ENCODE data around the gene DNAJA3. TPM values are rescaled to one million over a fixed set of nuclear protein-coding genes. Genes with fewer than 3 reads are reported as not detected.

The DNAJA3 gene
- total RNA-seq, 1 experiment from 2014 or later = 64.1 TPM

DNA sequence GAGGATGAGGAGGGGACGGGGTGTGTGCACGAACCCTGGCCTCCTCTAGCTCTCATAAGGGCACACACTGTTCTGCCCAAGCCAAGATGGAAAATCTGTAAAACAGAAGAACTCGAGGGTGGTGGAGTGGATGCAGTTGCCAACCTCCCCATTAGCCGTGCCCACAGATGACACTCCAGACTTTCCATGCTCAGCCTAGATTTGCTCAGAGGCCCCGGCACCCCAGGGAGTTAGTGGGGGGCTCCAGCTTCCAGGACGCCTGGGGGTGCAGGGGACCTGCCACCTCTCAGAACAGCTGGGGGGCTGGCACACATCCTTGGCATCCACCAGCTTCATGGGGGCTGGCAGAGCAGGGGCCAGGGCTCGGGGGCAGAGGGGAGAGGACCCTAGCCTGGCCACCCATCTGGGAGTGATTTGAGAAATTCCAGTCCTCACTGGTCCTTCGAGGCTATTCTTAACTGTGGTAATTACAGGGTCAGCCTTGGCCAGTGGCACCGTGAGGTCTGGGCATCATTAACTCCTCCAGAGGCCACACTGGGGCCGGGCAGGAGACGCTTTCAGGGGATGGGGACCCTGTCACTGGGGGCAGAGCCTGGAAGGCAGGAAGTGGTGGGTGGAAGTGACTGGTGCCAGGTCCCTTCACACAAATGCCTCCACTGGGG is 39.7 kb upstream of the DNAJA3 start:
- H3K27ac Mint-ChIP-seq = peak overlapping the region; percentile 41; the same call in 1 of the 2 replicates
- no peak overlapping the region for H3K4me3 Mint-ChIP-seq
- DNase-seq (ENCODE audit: low spot score) (no peak), ATAC-seq (no peak)
- H3K4me1 Mint-ChIP-seq = peaks cover 22% of the 10 kb centered on the region
- H3K36me3 Mint-ChIP-seq = no peaks in the 10 kb centered on the region
- CTCF ChIA-PET = interaction anchor here (0.7 to 9.6 kb wide), 5 partner anchors 8 to 27 kb away, joined by 3 to 316 read pairs (median 6); no protein-coding TSS in a partner anchor
- no peaks in the 10 kb centered on the region for H3K9me3 Mint-ChIP-seq
- TF ChIP-seq, protein P1, sequence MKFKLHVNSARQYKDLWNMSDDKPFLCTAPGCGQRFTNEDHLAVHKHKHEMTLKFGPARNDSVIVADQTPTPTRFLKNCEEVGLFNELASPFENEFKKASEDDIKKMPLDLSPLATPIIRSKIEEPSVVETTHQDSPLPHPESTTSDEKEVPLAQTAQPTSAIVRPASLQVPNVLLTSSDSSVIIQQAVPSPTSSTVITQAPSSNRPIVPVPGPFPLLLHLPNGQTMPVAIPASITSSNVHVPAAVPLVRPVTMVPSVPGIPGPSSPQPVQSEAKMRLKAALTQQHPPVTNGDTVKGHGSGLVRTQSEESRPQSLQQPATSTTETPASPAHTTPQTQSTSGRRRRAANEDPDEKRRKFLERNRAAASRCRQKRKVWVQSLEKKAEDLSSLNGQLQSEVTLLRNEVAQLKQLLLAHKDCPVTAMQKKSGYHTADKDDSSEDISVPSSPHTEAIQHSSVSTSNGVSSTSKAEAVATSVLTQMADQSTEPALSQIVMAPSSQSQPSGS (CRISPR knock-in tag; IDR thresholded peaks at IDR 0.05; ENCODE audit: borderline replicate concordance, low read depth) = no peak
- no peak for TF ChIP-seq CREB1 (CRISPR knock-in tag; IDR thresholded peaks at IDR 0.05)
- TF ChIP-seq, protein P2, sequence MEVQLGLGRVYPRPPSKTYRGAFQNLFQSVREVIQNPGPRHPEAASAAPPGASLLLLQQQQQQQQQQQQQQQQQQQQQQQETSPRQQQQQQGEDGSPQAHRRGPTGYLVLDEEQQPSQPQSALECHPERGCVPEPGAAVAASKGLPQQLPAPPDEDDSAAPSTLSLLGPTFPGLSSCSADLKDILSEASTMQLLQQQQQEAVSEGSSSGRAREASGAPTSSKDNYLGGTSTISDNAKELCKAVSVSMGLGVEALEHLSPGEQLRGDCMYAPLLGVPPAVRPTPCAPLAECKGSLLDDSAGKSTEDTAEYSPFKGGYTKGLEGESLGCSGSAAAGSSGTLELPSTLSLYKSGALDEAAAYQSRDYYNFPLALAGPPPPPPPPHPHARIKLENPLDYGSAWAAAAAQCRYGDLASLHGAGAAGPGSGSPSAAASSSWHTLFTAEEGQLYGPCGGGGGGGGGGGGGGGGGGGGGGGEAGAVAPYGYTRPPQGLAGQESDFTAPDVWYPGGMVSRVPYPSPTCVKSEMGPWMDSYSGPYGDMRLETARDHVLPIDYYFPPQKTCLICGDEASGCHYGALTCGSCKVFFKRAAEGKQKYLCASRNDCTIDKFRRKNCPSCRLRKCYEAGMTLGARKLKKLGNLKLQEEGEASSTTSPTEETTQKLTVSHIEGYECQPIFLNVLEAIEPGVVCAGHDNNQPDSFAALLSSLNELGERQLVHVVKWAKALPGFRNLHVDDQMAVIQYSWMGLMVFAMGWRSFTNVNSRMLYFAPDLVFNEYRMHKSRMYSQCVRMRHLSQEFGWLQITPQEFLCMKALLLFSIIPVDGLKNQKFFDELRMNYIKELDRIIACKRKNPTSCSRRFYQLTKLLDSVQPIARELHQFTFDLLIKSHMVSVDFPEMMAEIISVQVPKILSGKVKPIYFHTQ (CRISPR knock-in tag; IDR thresholded peaks at IDR 0.05) = no peak
- TF ChIP-seq SMAD3 (CRISPR knock-in tag; IDR thresholded peaks at IDR 0.05; ENCODE audit: borderline replicate concordance) = no peak
- TF ChIP-seq NFE2L1 (CRISPR knock-in tag; IDR thresholded peaks at IDR 0.05) = no peak
- no peak for TF ChIP-seq JAZF1 (CRISPR knock-in tag; IDR thresholded peaks at IDR 0.05)
- no peak for TF ChIP-seq TP53 (CRISPR knock-in tag; IDR thresholded peaks at IDR 0.05)
- TF ChIP-seq MYBL2 (CRISPR knock-in tag; IDR thresholded peaks at IDR 0.05) = no peak
- TF ChIP-seq, protein P3, sequence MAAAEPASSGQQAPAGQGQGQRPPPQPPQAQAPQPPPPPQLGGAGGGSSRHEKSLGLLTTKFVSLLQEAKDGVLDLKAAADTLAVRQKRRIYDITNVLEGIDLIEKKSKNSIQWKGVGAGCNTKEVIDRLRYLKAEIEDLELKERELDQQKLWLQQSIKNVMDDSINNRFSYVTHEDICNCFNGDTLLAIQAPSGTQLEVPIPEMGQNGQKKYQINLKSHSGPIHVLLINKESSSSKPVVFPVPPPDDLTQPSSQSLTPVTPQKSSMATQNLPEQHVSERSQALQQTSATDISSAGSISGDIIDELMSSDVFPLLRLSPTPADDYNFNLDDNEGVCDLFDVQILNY (CRISPR knock-in tag; IDR thresholded peaks at IDR 0.05) = no peak
- POLR2A ChIA-PET = interaction anchor here (1.7 kb wide), 1 partner anchor 13 kb away, joined by 5 read pairs; no protein-coding TSS in a partner anchor
- no peaks in the 10 kb centered on the region for H3K27me3 Mint-ChIP-seq (ENCODE audit: low read depth)

DNA sequence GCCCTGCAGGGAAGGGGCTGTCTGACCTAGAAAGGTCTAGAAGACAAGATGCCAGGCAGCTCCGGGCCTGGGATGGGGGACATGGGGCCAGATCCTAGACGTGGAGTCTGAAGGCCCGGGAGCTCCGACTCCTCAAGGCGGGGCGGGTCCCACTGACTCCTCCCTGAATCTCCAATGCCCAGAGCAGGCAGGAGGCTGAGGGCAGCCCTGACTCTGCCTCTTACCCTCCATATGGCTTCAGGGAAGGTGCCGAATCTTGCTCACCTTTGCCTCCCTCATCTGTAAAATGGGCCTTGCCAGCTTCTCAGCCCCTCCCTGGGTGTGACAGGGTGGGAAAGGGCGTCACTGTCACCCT is 39.2 kb upstream of the DNAJA3 start:
- H3K27ac Mint-ChIP-seq = no peak overlapping the region
- H3K36me3 Mint-ChIP-seq = no peaks in the 10 kb centered on the region
- ATAC-seq (no peak), DNase-seq (ENCODE audit: low spot score) (no peak)
- ChIA-PET POLR2A (interaction anchor here (1.7 kb wide), 1 partner anchor 13 kb away, joined by 5 read pairs; no protein-coding TSS in a partner anchor), CTCF (interaction anchor here (1.0 to 9.6 kb wide), 4 partner anchors 9 to 27 kb away, joined by 6 to 316 read pairs (median 42); no protein-coding TSS in a partner anchor)
- H3K4me1 Mint-ChIP-seq = peaks cover 27% of the 10 kb centered on the region
- H3K27me3 Mint-ChIP-seq (ENCODE audit: low read depth) = no peaks in the 10 kb centered on the region
- no peak overlapping the region for H3K4me3 Mint-ChIP-seq
- no peaks in the 10 kb centered on the region for H3K9me3 Mint-ChIP-seq
- TF ChIP-seq, protein P4, sequence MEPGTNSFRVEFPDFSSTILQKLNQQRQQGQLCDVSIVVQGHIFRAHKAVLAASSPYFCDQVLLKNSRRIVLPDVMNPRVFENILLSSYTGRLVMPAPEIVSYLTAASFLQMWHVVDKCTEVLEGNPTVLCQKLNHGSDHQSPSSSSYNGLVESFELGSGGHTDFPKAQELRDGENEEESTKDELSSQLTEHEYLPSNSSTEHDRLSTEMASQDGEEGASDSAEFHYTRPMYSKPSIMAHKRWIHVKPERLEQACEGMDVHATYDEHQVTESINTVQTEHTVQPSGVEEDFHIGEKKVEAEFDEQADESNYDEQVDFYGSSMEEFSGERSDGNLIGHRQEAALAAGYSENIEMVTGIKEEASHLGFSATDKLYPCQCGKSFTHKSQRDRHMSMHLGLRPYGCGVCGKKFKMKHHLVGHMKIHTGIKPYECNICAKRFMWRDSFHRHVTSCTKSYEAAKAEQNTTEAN (CRISPR knock-in tag; IDR thresholded peaks at IDR 0.05) = no peak
- TF ChIP-seq TP53 (CRISPR knock-in tag; IDR thresholded peaks at IDR 0.05) (no peak), RORB (CRISPR knock-in tag; IDR thresholded peaks at IDR 0.05) (no peak), TEAD4 (CRISPR knock-in tag; IDR thresholded peaks at IDR 0.05) (no peak), TEAD1 (CRISPR knock-in tag; IDR thresholded peaks at IDR 0.05) (no peak), MXD4 (CRISPR knock-in tag; IDR thresholded peaks at IDR 0.05; ENCODE audit: borderline replicate concordance) (no peak), EMX1 (CRISPR knock-in tag; IDR thresholded peaks at IDR 0.05) (no peak), NFE2L1 (CRISPR knock-in tag; IDR thresholded peaks at IDR 0.05) (no peak), SMAD4 (CRISPR knock-in tag; IDR thresholded peaks at IDR 0.05) (no peak), ZBTB21 (CRISPR knock-in tag; IDR thresholded peaks at IDR 0.05; ENCODE audit: borderline replicate concordance) (no peak)
- TF ChIP-seq, protein P5, sequence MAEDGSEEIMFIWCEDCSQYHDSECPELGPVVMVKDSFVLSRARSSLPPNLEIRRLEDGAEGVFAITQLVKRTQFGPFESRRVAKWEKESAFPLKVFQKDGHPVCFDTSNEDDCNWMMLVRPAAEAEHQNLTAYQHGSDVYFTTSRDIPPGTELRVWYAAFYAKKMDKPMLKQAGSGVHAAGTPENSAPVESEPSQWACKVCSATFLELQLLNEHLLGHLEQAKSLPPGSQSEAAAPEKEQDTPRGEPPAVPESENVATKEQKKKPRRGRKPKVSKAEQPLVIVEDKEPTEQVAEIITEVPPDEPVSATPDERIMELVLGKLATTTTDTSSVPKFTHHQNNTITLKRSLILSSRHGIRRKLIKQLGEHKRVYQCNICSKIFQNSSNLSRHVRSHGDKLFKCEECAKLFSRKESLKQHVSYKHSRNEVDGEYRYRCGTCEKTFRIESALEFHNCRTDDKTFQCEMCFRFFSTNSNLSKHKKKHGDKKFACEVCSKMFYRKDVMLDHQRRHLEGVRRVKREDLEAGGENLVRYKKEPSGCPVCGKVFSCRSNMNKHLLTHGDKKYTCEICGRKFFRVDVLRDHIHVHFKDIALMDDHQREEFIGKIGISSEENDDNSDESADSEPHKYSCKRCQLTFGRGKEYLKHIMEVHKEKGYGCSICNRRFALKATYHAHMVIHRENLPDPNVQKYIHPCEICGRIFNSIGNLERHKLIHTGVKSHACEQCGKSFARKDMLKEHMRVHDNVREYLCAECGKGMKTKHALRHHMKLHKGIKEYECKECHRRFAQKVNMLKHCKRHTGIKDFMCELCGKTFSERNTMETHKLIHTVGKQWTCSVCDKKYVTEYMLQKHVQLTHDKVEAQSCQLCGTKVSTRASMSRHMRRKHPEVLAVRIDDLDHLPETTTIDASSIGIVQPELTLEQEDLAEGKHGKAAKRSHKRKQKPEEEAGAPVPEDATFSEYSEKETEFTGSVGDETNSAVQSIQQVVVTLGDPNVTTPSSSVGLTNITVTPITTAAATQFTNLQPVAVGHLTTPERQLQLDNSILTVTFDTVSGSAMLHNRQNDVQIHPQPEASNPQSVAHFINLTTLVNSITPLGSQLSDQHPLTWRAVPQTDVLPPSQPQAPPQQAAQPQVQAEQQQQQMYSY (CRISPR knock-in tag; IDR thresholded peaks at IDR 0.05) = no peak
- TF ChIP-seq, protein P6, sequence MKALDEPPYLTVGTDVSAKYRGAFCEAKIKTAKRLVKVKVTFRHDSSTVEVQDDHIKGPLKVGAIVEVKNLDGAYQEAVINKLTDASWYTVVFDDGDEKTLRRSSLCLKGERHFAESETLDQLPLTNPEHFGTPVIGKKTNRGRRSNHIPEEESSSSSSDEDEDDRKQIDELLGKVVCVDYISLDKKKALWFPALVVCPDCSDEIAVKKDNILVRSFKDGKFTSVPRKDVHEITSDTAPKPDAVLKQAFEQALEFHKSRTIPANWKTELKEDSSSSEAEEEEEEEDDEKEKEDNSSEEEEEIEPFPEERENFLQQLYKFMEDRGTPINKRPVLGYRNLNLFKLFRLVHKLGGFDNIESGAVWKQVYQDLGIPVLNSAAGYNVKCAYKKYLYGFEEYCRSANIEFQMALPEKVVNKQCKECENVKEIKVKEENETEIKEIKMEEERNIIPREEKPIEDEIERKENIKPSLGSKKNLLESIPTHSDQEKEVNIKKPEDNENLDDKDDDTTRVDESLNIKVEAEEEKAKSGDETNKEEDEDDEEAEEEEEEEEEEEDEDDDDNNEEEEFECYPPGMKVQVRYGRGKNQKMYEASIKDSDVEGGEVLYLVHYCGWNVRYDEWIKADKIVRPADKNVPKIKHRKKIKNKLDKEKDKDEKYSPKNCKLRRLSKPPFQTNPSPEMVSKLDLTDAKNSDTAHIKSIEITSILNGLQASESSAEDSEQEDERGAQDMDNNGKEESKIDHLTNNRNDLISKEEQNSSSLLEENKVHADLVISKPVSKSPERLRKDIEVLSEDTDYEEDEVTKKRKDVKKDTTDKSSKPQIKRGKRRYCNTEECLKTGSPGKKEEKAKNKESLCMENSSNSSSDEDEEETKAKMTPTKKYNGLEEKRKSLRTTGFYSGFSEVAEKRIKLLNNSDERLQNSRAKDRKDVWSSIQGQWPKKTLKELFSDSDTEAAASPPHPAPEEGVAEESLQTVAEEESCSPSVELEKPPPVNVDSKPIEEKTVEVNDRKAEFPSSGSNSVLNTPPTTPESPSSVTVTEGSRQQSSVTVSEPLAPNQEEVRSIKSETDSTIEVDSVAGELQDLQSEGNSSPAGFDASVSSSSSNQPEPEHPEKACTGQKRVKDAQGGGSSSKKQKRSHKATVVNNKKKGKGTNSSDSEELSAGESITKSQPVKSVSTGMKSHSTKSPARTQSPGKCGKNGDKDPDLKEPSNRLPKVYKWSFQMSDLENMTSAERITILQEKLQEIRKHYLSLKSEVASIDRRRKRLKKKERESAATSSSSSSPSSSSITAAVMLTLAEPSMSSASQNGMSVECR (CRISPR knock-in tag; IDR thresholded peaks at IDR 0.05; ENCODE audit: borderline replicate concordance) = no peak
- TF ChIP-seq, protein P7, sequence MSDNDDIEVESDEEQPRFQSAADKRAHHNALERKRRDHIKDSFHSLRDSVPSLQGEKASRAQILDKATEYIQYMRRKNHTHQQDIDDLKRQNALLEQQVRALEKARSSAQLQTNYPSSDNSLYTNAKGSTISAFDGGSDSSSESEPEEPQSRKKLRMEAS (CRISPR knock-in tag; IDR thresholded peaks at IDR 0.05) = no peak
